ENCODE data around the gene FTSJ3.

DNA sequence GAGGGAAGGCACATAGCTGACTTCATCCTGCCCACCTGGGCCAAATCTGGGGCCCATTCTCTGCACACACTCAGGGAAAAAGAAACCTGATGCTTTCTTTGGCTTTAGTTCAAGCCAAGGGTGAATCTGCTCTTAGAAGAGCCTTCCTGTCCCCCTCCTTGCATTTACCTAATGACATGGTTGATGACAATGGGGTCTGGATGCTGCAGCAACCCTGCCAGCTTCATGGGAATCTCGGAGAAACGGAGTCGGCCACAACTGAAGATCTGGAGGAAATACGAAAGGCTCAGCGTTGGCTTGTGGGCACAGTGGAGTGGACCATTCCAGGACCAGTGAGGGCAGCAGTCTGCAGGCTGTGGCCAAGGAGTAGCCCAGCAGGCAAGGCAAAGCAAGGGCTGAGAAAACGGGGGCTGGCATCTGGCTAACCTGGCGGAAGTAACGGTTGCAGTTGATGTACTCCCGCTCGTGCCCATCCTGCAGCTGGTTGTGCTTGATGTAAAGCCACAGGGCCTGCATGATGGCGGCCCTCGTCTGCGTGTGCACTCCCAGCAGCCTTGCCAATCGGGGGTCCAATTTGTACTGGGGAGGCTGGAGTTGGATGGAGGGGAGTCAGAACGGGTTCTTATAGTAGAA lies 6.4 kb upstream of the FTSJ3 start:
- TF ChIP-seq, protein P1, sequence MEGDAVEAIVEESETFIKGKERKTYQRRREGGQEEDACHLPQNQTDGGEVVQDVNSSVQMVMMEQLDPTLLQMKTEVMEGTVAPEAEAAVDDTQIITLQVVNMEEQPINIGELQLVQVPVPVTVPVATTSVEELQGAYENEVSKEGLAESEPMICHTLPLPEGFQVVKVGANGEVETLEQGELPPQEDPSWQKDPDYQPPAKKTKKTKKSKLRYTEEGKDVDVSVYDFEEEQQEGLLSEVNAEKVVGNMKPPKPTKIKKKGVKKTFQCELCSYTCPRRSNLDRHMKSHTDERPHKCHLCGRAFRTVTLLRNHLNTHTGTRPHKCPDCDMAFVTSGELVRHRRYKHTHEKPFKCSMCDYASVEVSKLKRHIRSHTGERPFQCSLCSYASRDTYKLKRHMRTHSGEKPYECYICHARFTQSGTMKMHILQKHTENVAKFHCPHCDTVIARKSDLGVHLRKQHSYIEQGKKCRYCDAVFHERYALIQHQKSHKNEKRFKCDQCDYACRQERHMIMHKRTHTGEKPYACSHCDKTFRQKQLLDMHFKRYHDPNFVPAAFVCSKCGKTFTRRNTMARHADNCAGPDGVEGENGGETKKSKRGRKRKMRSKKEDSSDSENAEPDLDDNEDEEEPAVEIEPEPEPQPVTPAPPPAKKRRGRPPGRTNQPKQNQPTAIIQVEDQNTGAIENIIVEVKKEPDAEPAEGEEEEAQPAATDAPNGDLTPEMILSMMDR (conservative IDR thresholded peaks at IDR 0.05 in 1 of 2, IDR thresholded peaks at IDR 0.05 in 1 of 2; ENCODE audit: low read depth in 1 of 2, low read length in 2 of 2) = no peak
- TF ChIP-seq EZH2 (IDR thresholded peaks at IDR 0.05; ENCODE audit: low read length, missing control alignments) = no peak
